ES-I3 (cell line): ENCODE results near the gene NR4A2.
A peak's percentile ranks its signal among the peaks of the same experiment; 100 is the strongest.
"Not testable (repeated sequence)": the region's sequence is repeated elsewhere in the genome, so short reads cannot be mapped to it uniquely, and the experiment has no call there.

Experiments
- H3K36me3 ChIP-seq: 2 replicates; pipeline ENCODE4 v1.6.1; 2013; ENCODE audit warnings: mild to moderate bottlenecking, low read length, control low read depth, moderate library complexity; ENCODE audit not compliant: insufficient read depth
- H3K4me1 ChIP-seq: 2 replicates; pipeline ENCODE4 v1.6.1; 2013; ENCODE audit warnings: mild to moderate bottlenecking, control low read depth, low read length; ENCODE audit not compliant: insufficient read depth
- H3K9ac ChIP-seq: 2 replicates; pipeline ENCODE4 v1.6.1; 2013; ENCODE audit warnings: low read depth, mild to moderate bottlenecking, low read length, moderate library complexity
- H3K9me3 ChIP-seq: 2 replicates; pipeline ENCODE4 v1.6.1; 2013; ENCODE audit warnings: mild to moderate bottlenecking, low read length, moderate library complexity; ENCODE audit not compliant: control insufficient read depth, insufficient read depth

Gene NR4A2

DNA sequence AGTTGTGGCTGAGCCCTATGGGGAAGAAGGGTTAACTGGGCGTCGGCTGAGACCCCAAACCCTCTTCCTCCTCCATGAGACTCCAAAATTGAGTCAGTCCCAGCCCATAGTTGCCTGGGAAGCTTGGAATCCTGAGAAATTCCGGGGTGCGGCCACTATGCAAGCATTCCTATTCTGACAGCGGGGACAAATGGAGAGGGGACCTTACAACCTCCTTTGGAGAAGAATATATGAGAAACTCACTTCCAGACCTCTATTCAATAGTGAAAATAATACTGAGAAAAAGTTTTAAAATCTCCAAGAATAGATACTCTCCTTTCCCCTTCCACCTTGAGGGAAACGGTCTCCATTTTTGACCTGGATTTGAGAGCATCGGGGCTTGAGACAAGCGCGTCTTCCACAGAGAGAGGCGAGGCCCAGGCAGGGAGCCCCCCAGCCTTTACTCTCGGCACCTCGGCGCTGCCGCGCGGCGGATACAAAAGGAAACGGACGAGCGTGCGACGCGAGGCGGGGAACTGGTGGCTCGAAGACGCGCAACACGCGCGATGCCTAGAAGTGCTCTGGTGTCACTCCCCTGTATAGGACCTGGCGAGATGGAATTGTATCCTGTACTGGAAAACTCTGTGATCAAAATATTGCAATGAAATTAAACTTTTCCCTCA is 11.1 kb downstream of the NR4A2 start:
- Histone ChIP-seq H3K9ac (peak overlapping the region; percentile 21; the same call in 1 of the 2 replicates), H3K4me1 (no peaks in the 10 kb centered on the region), H3K9me3 (no peaks in the 10 kb centered on the region), H3K36me3 (no peaks in the 10 kb centered on the region)

DNA sequence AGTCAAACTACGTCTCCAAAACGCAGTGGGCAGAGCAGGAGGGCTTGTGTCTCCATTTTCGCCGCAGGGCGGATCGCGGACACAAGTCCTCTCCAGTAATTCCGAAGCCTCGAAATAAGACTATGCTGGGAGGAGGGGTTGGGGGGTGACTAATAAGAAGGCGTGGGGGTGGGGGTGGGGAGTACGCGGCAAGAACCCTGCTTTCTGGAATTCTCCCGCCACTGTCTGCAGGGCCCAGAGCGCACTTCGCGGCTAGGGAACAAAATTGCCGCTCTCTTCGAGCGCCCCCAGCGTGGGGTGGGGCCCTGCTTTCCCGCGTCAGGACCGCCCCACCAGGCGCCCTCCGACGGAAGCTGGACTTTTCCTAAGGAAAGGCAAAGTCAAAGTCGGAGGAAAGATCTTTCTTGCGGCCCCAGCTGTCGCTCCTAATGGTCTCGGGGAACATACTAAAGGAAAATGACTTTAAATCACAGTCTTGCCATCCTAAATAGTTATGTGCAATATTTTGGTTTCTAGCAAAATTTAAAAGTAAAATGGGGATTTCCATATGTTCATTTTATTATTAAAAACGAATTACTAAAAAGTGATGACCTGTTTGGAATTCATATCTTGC is 11.9 kb downstream of the NR4A2 start:
- Histone ChIP-seq H3K36me3 (no peaks in the 10 kb centered on the region), H3K4me1 (no peaks in the 10 kb centered on the region), H3K9ac (peak overlapping the region; percentile 31; the same call in 1 of the 2 replicates), H3K9me3 (no peaks in the 10 kb centered on the region)

DNA sequence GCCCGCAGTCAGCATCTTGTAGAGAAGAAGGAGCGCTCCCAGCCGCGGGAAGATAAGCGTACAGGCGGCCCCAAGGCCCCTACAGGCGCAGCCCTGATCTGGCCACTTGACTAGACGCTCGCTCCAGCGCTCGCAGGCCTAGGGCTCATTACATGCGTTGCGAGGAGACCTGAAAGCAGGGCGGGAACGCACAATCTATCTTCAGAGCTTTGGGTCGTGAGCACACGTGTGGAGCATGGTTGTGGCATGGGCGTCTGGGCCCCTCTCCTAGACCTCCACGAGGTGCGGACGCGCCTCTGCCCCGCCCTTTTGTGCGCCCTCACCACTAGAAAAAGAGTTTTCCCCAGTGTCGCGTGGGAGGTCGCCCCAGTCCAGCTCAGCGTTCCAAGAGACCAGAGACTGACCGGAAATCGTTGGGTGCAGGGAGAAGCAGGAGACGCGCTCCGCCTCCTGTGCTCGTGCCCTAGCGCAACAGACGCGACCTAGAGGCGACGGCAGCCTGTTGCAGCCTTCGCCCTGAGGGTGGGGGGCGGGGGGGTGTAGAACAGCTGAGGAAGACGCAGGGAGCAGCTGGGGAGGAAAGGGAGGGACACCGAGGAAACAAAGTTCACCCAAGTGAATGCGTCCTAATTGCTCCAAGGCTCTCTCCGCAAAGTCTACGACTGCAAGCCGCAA is 12.6 kb downstream of the NR4A2 start:
- Histone ChIP-seq H3K9ac (peak overlapping the region; percentile 31; the same call in 1 of the 2 replicates), H3K9me3 (no peaks in the 10 kb centered on the region), H3K4me1 (no peaks in the 10 kb centered on the region), H3K36me3 (no peaks in the 10 kb centered on the region)

DNA sequence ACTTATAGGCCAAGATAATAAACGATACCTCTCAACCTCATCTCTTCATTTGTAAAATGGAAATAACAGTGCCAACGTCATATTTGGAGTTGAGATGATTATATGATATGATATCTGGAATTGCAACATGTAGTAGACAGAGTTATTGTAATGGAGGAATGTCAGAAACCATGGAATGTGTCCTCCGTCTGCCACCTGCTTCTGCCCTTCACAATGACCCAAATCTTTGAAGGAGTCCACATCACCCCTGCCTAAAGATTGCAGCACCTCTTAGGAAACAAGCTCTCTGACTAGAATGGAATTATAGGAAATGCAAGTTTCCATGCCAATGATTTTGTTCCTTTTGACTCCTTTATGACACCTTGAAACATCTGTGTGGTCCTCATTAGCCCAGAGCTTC is 14.9 kb downstream of the NR4A2 start:
- no peak overlapping the region for H3K9ac ChIP-seq
- no peaks in the 10 kb centered on the region for H3K36me3 ChIP-seq
- no peaks in the 10 kb centered on the region for H3K9me3 ChIP-seq
- H3K4me1 ChIP-seq = no peaks in the 10 kb centered on the region

DNA sequence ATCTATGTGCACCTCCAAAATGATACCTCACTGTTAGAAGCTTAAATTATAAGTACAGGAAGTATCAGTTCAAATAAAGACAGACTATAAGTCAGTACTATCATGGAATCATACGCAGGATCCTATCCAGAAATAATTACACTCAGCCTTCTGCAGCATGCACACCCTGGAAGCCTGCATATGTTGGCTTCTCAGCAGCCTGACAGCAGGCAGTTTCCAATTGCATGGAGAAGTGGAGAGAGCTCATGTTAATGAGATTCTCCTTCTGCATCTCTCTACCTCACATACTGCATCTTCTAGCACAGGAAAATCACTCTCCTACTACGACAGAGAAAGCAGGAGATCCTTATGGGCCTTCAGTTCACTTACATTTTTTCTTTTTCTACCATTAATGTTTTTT is 20.5 kb downstream of the NR4A2 start:
- Histone ChIP-seq H3K9me3 (no peaks in the 10 kb centered on the region), H3K36me3 (no peaks in the 10 kb centered on the region), H3K9ac (no peak overlapping the region), H3K4me1 (no peaks in the 10 kb centered on the region)

DNA sequence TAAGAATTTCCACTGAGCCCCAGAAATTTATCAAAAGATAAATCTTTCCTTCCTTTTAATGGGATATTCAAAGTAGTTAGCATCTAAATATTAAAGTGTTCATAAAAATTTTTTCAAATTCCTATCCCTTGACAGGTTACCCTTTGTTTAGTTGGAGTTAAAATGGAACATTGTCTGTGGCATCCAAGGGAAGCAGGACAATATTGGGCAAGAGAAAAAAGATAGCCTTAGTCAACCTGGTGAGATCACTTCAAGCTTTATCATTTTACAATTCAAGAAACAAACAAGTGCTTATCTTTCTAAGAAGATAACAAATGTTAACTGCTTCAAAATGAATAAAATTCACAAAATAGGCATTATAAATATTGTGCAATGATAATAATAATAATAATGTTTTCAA is 21.7 kb downstream of the NR4A2 start:
- H3K9ac ChIP-seq = no peak overlapping the region
- H3K9me3 ChIP-seq = no peaks in the 10 kb centered on the region
- H3K4me1 ChIP-seq = no peaks in the 10 kb centered on the region
- H3K36me3 ChIP-seq = no peaks in the 10 kb centered on the region

DNA sequence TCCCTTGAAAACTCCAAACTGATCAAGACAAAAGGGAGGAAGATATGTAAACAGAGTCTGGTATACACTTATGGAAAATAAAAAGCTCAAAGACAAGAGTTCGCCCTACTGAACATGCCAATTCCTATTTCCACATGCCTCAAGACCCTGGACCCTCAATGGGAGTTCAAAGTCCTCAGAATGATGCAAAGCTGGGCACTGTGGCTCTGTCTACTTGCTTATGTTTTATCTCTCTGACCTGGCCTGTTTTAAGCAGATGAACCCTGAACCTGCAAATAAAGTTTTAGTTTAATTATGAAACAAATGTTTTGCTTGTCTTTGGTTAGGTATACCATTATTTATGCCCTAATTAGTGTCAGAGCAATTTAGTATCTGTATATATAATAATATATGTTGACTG is 22.6 kb downstream of the NR4A2 start:
- Histone ChIP-seq H3K9ac (no peak overlapping the region), H3K4me1 (no peaks in the 10 kb centered on the region), H3K9me3 (no peaks in the 10 kb centered on the region), H3K36me3 (no peaks in the 10 kb centered on the region)

DNA sequence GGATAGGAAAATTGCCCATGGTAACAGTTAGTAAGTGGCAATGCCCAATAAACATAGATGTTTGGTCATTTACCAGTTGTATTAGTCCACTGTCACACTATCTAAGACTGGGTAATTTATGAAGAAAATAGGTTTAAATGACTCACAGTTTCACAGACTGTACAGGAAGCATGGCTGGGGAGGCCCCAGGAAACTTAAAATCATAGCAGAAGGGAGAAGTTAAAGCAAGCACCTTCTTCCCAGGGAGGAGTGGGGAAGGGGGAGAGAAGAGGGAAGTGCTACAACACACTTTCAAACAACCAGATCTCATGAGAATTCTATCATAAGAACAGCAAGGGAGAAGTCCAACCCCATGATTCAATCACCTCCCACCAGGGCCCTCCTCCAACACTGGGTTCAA is 23.4 kb downstream of the NR4A2 start:
- Histone ChIP-seq H3K9ac (no peak overlapping the region), H3K36me3 (no peaks in the 10 kb centered on the region), H3K9me3 (no peaks in the 10 kb centered on the region), H3K4me1 (no peaks in the 10 kb centered on the region)

DNA sequence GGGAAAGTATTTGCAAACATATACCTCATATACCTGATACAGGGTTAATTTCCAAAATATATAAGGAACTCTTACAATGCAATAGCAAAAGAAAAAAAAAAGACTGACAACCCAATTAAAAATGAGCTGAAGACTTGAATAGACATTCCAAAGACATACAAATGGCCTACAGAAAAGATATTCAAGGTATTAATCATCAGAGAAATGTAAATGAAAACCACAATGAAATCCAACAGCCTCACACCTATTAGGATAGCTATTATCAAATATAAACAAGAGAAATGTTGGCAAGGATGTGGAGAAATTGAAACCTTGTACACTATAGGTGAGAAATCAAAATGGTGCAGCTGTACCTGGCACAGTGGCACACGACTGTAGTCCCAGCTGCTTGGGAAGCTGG is 25.7 kb downstream of the NR4A2 start:
- Histone ChIP-seq H3K9ac (no peak overlapping the region), H3K4me1 (no peaks in the 10 kb centered on the region), H3K36me3 (no peaks in the 10 kb centered on the region), H3K9me3 (no peaks in the 10 kb centered on the region)

DNA sequence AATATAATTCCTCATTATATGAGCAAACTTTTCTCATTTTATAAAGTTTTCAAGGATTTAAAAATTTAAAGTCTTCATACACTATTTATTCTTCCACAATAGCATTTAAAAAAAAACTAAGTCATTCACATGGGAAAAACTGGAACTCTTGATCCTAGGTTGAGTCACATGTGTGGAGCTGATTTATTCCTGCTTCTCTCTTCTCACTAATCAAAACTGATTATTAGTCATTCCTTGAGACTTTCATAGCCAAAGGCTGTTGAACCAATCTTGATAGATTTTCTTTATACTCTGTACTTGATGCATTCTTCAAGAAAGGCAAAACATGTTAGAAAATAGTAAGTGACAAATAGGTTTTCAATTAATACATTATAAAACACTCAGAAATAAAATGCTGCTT is 27.4 kb downstream of the NR4A2 start:
- H3K4me1 ChIP-seq = no peaks in the 10 kb centered on the region
- no peaks in the 10 kb centered on the region for H3K9me3 ChIP-seq
- H3K36me3 ChIP-seq = no peaks in the 10 kb centered on the region
- no peak overlapping the region for H3K9ac ChIP-seq

DNA sequence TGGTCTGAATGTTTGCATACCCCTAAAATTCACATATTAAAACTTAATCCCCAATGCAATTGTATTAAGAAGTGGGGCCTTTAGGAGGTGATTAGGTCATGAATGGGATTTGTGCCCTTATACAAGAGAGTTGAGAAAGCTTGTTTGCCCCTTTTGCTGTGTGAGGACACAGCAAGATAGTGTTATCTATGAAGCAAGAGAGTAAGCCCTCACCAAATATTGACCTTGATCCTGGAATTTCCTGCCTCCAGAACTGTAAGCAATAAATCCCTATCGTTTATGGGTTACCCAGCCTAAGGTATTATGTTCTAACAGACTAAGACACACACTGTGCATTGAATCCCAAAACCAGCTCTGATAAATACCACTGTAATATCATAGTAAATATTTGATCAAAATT is 32.2 kb downstream of the NR4A2 start:
- H3K4me1 ChIP-seq = no peaks in the 10 kb centered on the region
- no peak overlapping the region for H3K9ac ChIP-seq
- H3K36me3 ChIP-seq = no peaks in the 10 kb centered on the region
- H3K9me3 ChIP-seq = no peaks in the 10 kb centered on the region

DNA sequence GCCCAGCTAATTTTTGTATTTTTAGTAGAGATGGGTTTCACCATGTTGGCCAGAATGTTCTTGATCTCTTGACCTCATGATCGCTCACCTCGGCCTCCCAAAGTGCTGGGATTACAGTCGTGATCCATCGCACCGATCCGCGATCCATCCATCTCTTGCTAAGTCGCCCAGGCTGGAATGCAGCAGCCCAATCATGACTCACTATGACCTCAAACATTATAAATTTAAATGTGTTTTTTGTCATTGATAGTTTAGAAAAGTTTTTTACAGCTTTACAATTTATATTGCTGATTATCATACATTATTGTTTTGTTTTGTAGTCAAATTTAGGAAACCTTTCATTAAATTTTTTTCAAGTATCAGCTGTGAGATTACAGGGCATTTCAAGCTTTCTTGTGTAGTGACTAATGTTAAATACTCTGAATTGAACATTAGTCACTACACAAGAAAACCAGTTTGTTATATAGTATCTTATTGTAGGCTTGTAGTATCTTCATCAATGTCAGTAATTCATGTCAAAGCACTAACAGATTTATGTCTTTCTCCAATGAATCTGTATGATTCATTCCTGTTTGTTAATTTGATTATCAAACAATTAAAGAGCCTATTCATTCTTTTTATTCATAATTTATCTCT is 37.5 kb downstream of the NR4A2 start:
- Histone ChIP-seq H3K36me3 (no peaks in the 10 kb centered on the region), H3K4me1 (no peaks in the 10 kb centered on the region), H3K9me3 (no peaks in the 10 kb centered on the region), H3K9ac (no peak overlapping the region)

DNA sequence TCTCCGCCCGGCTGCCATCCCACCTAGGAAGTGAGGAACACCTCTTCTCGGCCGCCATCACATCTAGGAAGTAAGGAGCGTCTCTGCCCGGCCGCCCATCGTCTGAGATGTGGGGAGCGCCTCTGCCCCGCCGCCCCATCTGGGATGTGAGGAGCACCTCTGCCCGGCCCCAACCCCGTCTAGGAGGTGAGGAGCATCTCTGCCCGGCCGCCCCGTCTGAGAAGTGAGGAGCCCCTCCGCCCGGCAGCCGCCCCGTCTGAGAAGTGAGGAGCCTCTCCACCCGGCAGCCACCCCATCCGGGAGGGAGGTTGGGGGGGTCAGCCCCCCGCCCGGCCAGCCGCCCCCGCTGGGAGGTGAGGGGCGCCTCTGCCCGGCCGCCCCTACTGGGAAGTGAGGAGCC is 39.1 kb downstream of the NR4A2 start:
- not testable (repeated sequence) for H3K9me3 ChIP-seq, H3K9ac ChIP-seq, H3K4me1 ChIP-seq, H3K36me3 ChIP-seq

DNA sequence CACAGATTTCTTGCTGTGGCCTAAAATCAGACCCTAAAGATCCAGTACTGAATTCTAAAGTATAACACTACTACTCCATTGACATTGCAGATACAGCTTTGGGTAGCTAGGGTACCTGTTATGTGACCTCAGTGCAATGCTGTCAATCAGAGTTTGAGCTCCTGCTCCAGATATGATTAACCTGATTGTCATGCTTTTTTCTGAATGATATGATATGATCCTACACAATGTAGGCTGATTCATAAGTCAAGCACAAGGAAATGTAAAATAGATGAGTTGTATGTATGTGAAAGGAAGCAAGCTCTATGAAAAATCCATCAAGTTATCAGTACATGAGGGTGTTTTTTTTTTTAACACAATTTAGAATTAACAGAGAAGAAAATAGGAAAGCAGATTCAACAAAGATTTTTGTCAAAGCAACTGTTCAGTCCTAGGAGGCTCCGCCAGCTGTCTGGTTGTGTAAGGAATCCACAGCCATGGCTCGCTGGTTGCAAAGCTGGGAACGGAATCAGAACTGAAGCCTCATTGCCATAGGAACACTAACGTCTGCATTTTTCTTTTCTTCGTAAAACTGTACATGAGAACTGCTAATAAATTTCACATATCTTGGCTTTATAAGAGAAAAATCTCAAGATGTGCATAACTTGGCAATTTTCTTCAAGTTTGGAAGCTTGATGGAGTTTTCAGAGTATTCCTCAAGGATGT is 52.9 kb downstream of the NR4A2 start:
- Histone ChIP-seq H3K36me3 (no peaks in the 10 kb centered on the region), H3K9me3 (no peaks in the 10 kb centered on the region), H3K4me1 (no peaks in the 10 kb centered on the region), H3K9ac (no peak overlapping the region)
